SU-DHL-6 (cell line): ENCODE data around the gene GNG4.
"Not testable (repeated sequence)": the region's sequence is repeated elsewhere in the genome, so short reads cannot be mapped to it uniquely, and the experiment has no call there.

Source experiments
- H2AFZ ChIP-seq: fragments of 200-600 bp; sonication (generic); 2 replicates; pipeline ENCODE4 v1.6.1; 2014; ENCODE audit warnings: low read depth, mild to moderate bottlenecking, moderate library complexity, mixed read lengths, antibody characterized with exemption, low read length; ENCODE audit not compliant: severe bottlenecking
- H3F3A ChIP-seq: fragments of 200-600 bp; shearing (Covaris generic); 2 replicates; pipeline ENCODE4 v1.6.0; 2016; ENCODE audit warnings: antibody characterized with exemption, mild to moderate bottlenecking; ENCODE audit not compliant: insufficient read depth
- H3K27ac ChIP-seq: fragments of 200-600 bp; sonication (generic); 2 replicates; pipeline ENCODE4 v1.5.1; 2016; ENCODE audit warnings: low read depth, mild to moderate bottlenecking, low read length, moderate library complexity, mixed read lengths
- H3K27me3 ChIP-seq: fragments of 200-600 bp; sonication (generic), shearing (Covaris generic); 2 replicates; pipeline ENCODE4 v1.6.0; 2014; ENCODE audit warnings: mild to moderate bottlenecking, low read length
- H3K36me3 ChIP-seq: fragments of 200-600 bp; sonication (generic); 2 replicates; pipeline ENCODE4 v1.6.1; 2014; ENCODE audit warnings: mild to moderate bottlenecking, low read length, mixed read lengths
- H3K4me2 ChIP-seq: fragments of 300-600, 200-600 bp; shearing (Covaris generic), sonication (generic); 2 replicates; pipeline ENCODE4 v1.6.0; 2014; ENCODE audit warnings: low read length, low read depth, mild to moderate bottlenecking; ENCODE audit not compliant: poor library complexity, severe bottlenecking
- H3K4me3 ChIP-seq: fragments of 200-600 bp; sonication (generic); 2 replicates; pipeline ENCODE4 v1.5.1; 2014; ENCODE audit warnings: antibody characterized with exemption, low read length, mild to moderate bottlenecking, mixed read lengths; ENCODE audit not compliant: insufficient read depth, poor library complexity, severe bottlenecking
- H3K79me2 ChIP-seq: fragments of 200-600 bp; sonication (generic); 2 replicates; pipeline ENCODE4 v1.6.1; 2014; ENCODE audit warnings: mild to moderate bottlenecking, low read length, moderate library complexity; ENCODE audit not compliant: insufficient read depth
- H3K9ac ChIP-seq: fragments of 200-600 bp; sonication (generic); 2 replicates; pipeline ENCODE4 v1.7.0; 2014; ENCODE audit warnings: mild to moderate bottlenecking, low read length
- H3K9me2 ChIP-seq: fragments of 200-600 bp; sonication (generic); replicated peaks from 2 replicates; pipeline ENCODE4 v1.6.1; 2014; ENCODE audit warnings: low read length; ENCODE audit not compliant: insufficient read depth
- H3K9me3 ChIP-seq: fragments of 200-600 bp; sonication (generic); 2 replicates; pipeline ENCODE4 v1.6.1; 2014; ENCODE audit warnings: low read length, mixed read lengths; ENCODE audit not compliant: insufficient read depth
- H4K20me1 ChIP-seq: fragments of 200-600 bp; sonication (generic); 2 replicates; pipeline ENCODE4 v1.6.1; 2014; ENCODE audit warnings: low read depth, mild to moderate bottlenecking, antibody characterized with exemption, low read length, moderate library complexity, mixed read lengths
- CTCF ChIP-seq: fragments of 200-600 bp; sonication (generic); IDR thresholded peaks from one replicate; pipeline ENCODE4 v1.5.1; 2017; ENCODE audit warnings: antibody characterized with exemption, mild to moderate bottlenecking, low read length, moderate library complexity; ENCODE audit not compliant: insufficient read depth, poor library complexity, severe bottlenecking
- EZH2phosphoT487 ChIP-seq: fragments of 200-600 bp; sonication (generic), shearing (Covaris generic); conservative IDR thresholded peaks from 2 replicates; pipeline ENCODE4 v1.6.1; 2018; ENCODE audit warnings: mild to moderate bottlenecking, antibody characterized with exemption, low read length, moderate library complexity, mixed read lengths

Gene GNG4

GRCh38 chr1:235573880-235574279, 75.7 kb downstream of the GNG4 start:
- H3K27ac ChIP-seq, result no peak overlapping the region

GRCh38 chr1:235572971-235573370, 76.6 kb downstream of the GNG4 start:
- H3K9me2 ChIP-seq, H3K9ac ChIP-seq, H3K9me3 ChIP-seq, H3K36me3 ChIP-seq, H3K79me2 ChIP-seq, H4K20me1 ChIP-seq, H3K4me3 ChIP-seq, H3K27me3 ChIP-seq, H2AFZ ChIP-seq, H3F3A ChIP-seq, H3K27ac ChIP-seq, H3K4me2 ChIP-seq: not testable (repeated sequence)

More at GRCh38 chr1:235573880-235574279, 75.7 kb downstream of the GNG4 start:
- no peak overlapping the region for H3K4me2 ChIP-seq
- TF ChIP-seq CTCF (no peak), EZH2phosphoT487 (no peak)
- H4K20me1 ChIP-seq, result no peaks in the 10 kb centered on the region
- H3K9ac ChIP-seq, result no peak overlapping the region
- H3K4me3 ChIP-seq, result no peak overlapping the region
- no peak overlapping the region for H2AFZ ChIP-seq
- H3F3A ChIP-seq, result no peaks in the 10 kb centered on the region
- H3K27me3 ChIP-seq, result no peaks in the 10 kb centered on the region
- H3K9me2 ChIP-seq, result no peaks in the 10 kb centered on the region
- no peaks in the 10 kb centered on the region for H3K36me3 ChIP-seq
- H3K79me2 ChIP-seq, result no peaks in the 10 kb centered on the region
- no peaks in the 10 kb centered on the region for H3K9me3 ChIP-seq

GRCh38 chr1:235571482-235571881, 78.1 kb downstream of the GNG4 start:
- Histone ChIP-seq H3K4me2 (no peak overlapping the region), H3K4me3 (no peak overlapping the region), H3K36me3 (no peaks in the 10 kb centered on the region), H2AFZ (no peak overlapping the region), H4K20me1 (no peaks in the 10 kb centered on the region), H3K9me2 (no peaks in the 10 kb centered on the region), H3F3A (no peaks in the 10 kb centered on the region), H3K79me2 (no peaks in the 10 kb centered on the region), H3K9ac (no peak overlapping the region), H3K9me3 (no peaks in the 10 kb centered on the region), H3K27ac (no peak overlapping the region), H3K27me3 (no peaks in the 10 kb centered on the region)
- TF ChIP-seq CTCF (no peak), EZH2phosphoT487 (no peak)

GRCh38 chr1:235567812-235568503, 81.6 kb downstream of the GNG4 start:
- Histone ChIP-seq H2AFZ (no peak overlapping the region), H3K9ac (no peak overlapping the region)

More at GRCh38 chr1:235567812-235568503, 81.6 kb downstream of the GNG4 start:
- Histone ChIP-seq H3K27ac (no peak overlapping the region), H3K4me3 (no peak overlapping the region), H3K4me2 (no peak overlapping the region), H3K79me2 (no peaks in the 10 kb centered on the region), H3F3A (no peaks in the 10 kb centered on the region), H3K9me2 (no peaks in the 10 kb centered on the region), H3K9me3 (no peaks in the 10 kb centered on the region), H4K20me1 (no peaks in the 10 kb centered on the region), H3K36me3 (no peaks in the 10 kb centered on the region), H3K27me3 (no peaks in the 10 kb centered on the region)
- TF ChIP-seq CTCF, result no peak
- no peak for TF ChIP-seq EZH2phosphoT487
